ENCODE measurements around the gene FILIP1.

FILIP1 gene

GRCh38 chr6:75491291-75491690, 2.3 kb downstream of the FILIP1 start:
- no peak for DNase-seq

- DNase-seq, result no peak
These were observed 2.9 kb downstream of the FILIP1 start for GRCh38 chr6:75490706-75491105.

- no peak for DNase-seq
These were observed 4.6 kb downstream of the FILIP1 start for GRCh38 chr6:75489025-75489424.

- peak; percentile 36 for DNase-seq
These were observed 5.6 kb downstream of the FILIP1 start for GRCh38 chr6:75488033-75488432.

- DNase-seq, result no peak
These were observed 6.6 kb downstream of the FILIP1 start for GRCh38 chr6:75486850-75487518.

GRCh38 chr6:75484535-75484934, 9.1 kb downstream of the FILIP1 start:
- no peak for DNase-seq

- DNase-seq, result no peak
These were observed 10.3 kb downstream of the FILIP1 start for GRCh38 chr6:75483136-75483952.

- DNase-seq, result no peak
These were observed 11.5 kb downstream of the FILIP1 start for GRCh38 chr6:75481936-75482593.

- no peak for DNase-seq
These were observed 12.2 kb downstream of the FILIP1 start for GRCh38 chr6:75481394-75481793.

- DNase-seq, result no peak
These were observed 13.2 kb downstream of the FILIP1 start for GRCh38 chr6:75480425-75480824.

GRCh38 chr6:75479712-75480111, 13.9 kb downstream of the FILIP1 start:
- no peak for DNase-seq

- no peak for DNase-seq
These were observed 14.7 kb downstream of the FILIP1 start for GRCh38 chr6:75478929-75479328.

GRCh38 chr6:75472885-75473284, 20.7 kb downstream of the FILIP1 start:
- DNase-seq, result no peak

- DNase-seq, result no peak
These were observed 25.6 kb downstream of the FILIP1 start for GRCh38 chr6:75467966-75468365.

GRCh38 chr6:75467284-75467683, 26.3 kb downstream of the FILIP1 start:
- DNase-seq, result no peak

- DNase-seq, result no peak
These were observed 27.0 kb downstream of the FILIP1 start for GRCh38 chr6:75466636-75467035.

- no peak for DNase-seq
These were observed 29.7 kb downstream of the FILIP1 start for GRCh38 chr6:75463908-75464307.

- no peak for DNase-seq
These were observed 30.5 kb downstream of the FILIP1 start for GRCh38 chr6:75463061-75463460.

GRCh38 chr6:75460681-75461080, 32.9 kb downstream of the FILIP1 start:
- DNase-seq, result no peak

- DNase-seq, result no peak
These were observed 34.7 kb downstream of the FILIP1 start for GRCh38 chr6:75458895-75459294.

GRCh38 chr6:75450903-75451302, 42.7 kb downstream of the FILIP1 start:
- no peak for DNase-seq

GRCh38 chr6:75449630-75450206, 43.9 kb downstream of the FILIP1 start:
- DNase-seq, result no peak

GRCh38 chr6:75446241-75446880, 47.2 kb downstream of the FILIP1 start:
- DNase-seq, result no peak
